HepG2 (cell line): ENCODE measurements around the gene VAV2. TPM values are rescaled to one million over a fixed set of nuclear protein-coding genes. Genes with fewer than 3 reads are reported as not detected.

Experiments
- ATAC-seq: fragments of 200-7000 bp; cut with Tn5 transposase; 3 replicates; pipeline ENCODE4 v1.9.1; 2020; ENCODE audit warnings: mild to moderate bottlenecking, moderate library complexity
- BruUV-seq: library from RNA; stranded (reverse); fragments of 400-500 nt; replicated peaks from 2 replicates; lab custom pipeline; 2021; lab: Mats Ljungman, UMichigan
- CTCF ChIA-PET: fragments of 300-600 bp; formaldehyde crosslinking; extraction: SDS; loops from one replicate; lab custom pipeline; 2021; ENCODE audit warnings: low total read pairs, inconsistent platforms, low intra/inter-chr PET ratio; lab: Yijun Ruan, JAX
- POLR2A ChIA-PET: fragments of 350-600 bp; sonication (Branson Sonifier 250); formaldehyde crosslinking; loops from one replicate; lab custom pipeline; 2020; ENCODE audit warnings: antibody characterized with exemption, inconsistent platforms; lab: Yijun Ruan, JAX
- DNase-seq: peaks from one replicate; pipeline ENCODE4 v3.0.0-alpha.2; 2015; ENCODE audit warnings: low spot score
- FAIRE-seq: peaks from 3 replicates; lab custom pipeline; 2011; peaks lifted over from hg19 to GRCh38; lab: Jason Lieb, UNC
- H2AFZ ChIP-seq: one replicate; pipeline ENCODE4 v1.6.1; 2011; ENCODE audit warnings: low read length, inconsistent platforms
- H3K27ac ChIP-seq: fragments of 300-600 bp; 3 replicates; pipeline ENCODE4 v1.8.0; 2011; ENCODE audit warnings: mixed run types, mild to moderate bottlenecking, mixed read lengths, low read length, inconsistent platforms; ENCODE audit not compliant: insufficient read depth; ENCODE audit errors: extremely low read length
- H3K27me3 ChIP-seq, 2 experiments: fragments of 200-600 bp in 1 of 2; 2 replicates in 1 of 2; 3 replicates in 1 of 2; pipeline versions ENCODE4 v1.6.0 to v1.8.0; 2011; ENCODE audit warnings: low read length in 2 of 2, mild to moderate bottlenecking in 2 of 2, moderate library complexity in 2 of 2, inconsistent platforms in 1 of 2; ENCODE audit not compliant: insufficient read depth in 2 of 2, control insufficient read depth in 1 of 2
- H3K36me3 ChIP-seq, 2 experiments: fragments of 200-600 bp in 1 of 2; replicated peaks in 1 of 2; 2 replicates in 1 of 2; 3 replicates in 1 of 2; pipeline versions ENCODE4 v1.5.1 to v1.8.0; 2011; ENCODE audit warnings: low read length in 2 of 2, inconsistent platforms in 1 of 2; ENCODE audit not compliant: insufficient read depth in 2 of 2, control insufficient read depth in 1 of 2
- H3K4me1 ChIP-seq: 2 replicates; pipeline ENCODE4 v1.5.1; 2012; ENCODE audit warnings: low read length, inconsistent platforms; ENCODE audit not compliant: insufficient read depth
- H3K4me2 ChIP-seq: 2 replicates; pipeline ENCODE4 v1.6.0; 2011; ENCODE audit warnings: low read depth, low read length, inconsistent platforms
- H3K4me3 ChIP-seq, 3 experiments: fragments of 200-600 bp in 1 of 3; sonication (generic), shearing (Covaris generic) in 1 of 3; replicated peaks in 1 of 3; 2 replicates each; pipeline ENCODE4 v1.5.1; 2011 to 2016; ENCODE audit warnings: low read length in 3 of 3, inconsistent platforms in 2 of 3, low read depth in 2 of 3, mild to moderate bottlenecking in 2 of 3, control low read depth in 1 of 3, mixed read lengths in 1 of 3; ENCODE audit not compliant: insufficient read depth in 1 of 3
- H3K79me2 ChIP-seq: one replicate; pipeline ENCODE4 v1.6.1; 2011; ENCODE audit warnings: low read length, inconsistent platforms; ENCODE audit not compliant: insufficient read depth
- H3K9ac ChIP-seq: 2 replicates; pipeline ENCODE4 v1.6.0; 2011; ENCODE audit warnings: mild to moderate bottlenecking, low read depth, low read length, inconsistent platforms; ENCODE audit not compliant: insufficient read depth
- H3K9me3 ChIP-seq: 2 replicates; pipeline ENCODE4 v1.5.1; 2012; ENCODE audit warnings: mild to moderate bottlenecking, low read length
- H4K20me1 ChIP-seq: 2 replicates; pipeline ENCODE4 v1.6.0; 2011; ENCODE audit warnings: inconsistent platforms, mild to moderate bottlenecking, low read length, moderate library complexity; ENCODE audit not compliant: insufficient read depth
- AGO2 ChIP-seq: fragments of 200-400 bp; formaldehyde crosslinking; optimal IDR thresholded peaks from 2 replicates; pipeline ENCODE3; 2017; ENCODE audit warnings: mild to moderate bottlenecking, low read depth, low read length, moderate library complexity
- CSRNP1 ChIP-seq: sonication (generic); formaldehyde crosslinking; IDR thresholded peaks from 2 replicates; pipeline ENCODE4 v1.8.1; 2023; ENCODE audit warnings: mild to moderate bottlenecking, missing genetic modification reagents
- DMAP1 ChIP-seq: IDR thresholded peaks from 2 replicates; pipeline ENCODE4 v1.6.1; 2016
- ESRRA ChIP-seq: sonication (generic); formaldehyde crosslinking; IDR thresholded peaks from 2 replicates; pipeline ENCODE4 v1.5.1; 2020; ENCODE audit warnings: mild to moderate bottlenecking, low read depth, missing genetic modification reagents
- GATAD1 ChIP-seq: IDR thresholded peaks from 2 replicates; pipeline ENCODE4 v1.6.1; 2016; ENCODE audit warnings: missing genetic modification reagents, missing compliant biosample characterization
- HNF4A ChIP-seq: sonication (generic); formaldehyde crosslinking; IDR thresholded peaks from 2 replicates; pipeline ENCODE4 v1.4.0; 2020; ENCODE audit warnings: missing genetic modification reagents
- KLF13 ChIP-seq: sonication (generic); formaldehyde crosslinking; IDR thresholded peaks from 2 replicates; pipeline ENCODE4 v1.4.0; 2020; ENCODE audit warnings: mild to moderate bottlenecking, missing genetic modification reagents
- MATR3 ChIP-seq: sonication (generic); formaldehyde crosslinking; IDR thresholded peaks from 2 replicates; pipeline ENCODE4 v1.4.0; 2020; ENCODE audit warnings: missing genetic modification reagents
- MNT ChIP-seq: fragments of 450-650 bp; IDR thresholded peaks from 2 replicates; pipeline ENCODE4 v1.6.1; 2016
- TGIF2 ChIP-seq: IDR thresholded peaks from 2 replicates; pipeline ENCODE4 v1.6.1; 2016; ENCODE audit warnings: control low read depth, missing compliant biosample characterization
- ZBTB25 ChIP-seq: IDR thresholded peaks from 2 replicates; pipeline ENCODE4 v1.6.1; 2018; ENCODE audit warnings: missing genetic modification reagents
- ZMYM2 ChIP-seq: sonication (generic); formaldehyde crosslinking; IDR thresholded peaks from 2 replicates; pipeline ENCODE4 v1.8.0; 2022; ENCODE audit warnings: mild to moderate bottlenecking, missing genetic modification reagents
- ZNF597 ChIP-seq: sonication (generic); formaldehyde crosslinking; IDR thresholded peaks from 2 replicates; pipeline ENCODE4 v1.5.0; 2020; ENCODE audit warnings: missing genetic modification reagents
- ZSCAN25 ChIP-seq: sonication (generic); formaldehyde crosslinking; IDR thresholded peaks from 2 replicates; pipeline ENCODE4 v1.8.0; 2022; ENCODE audit warnings: mild to moderate bottlenecking, missing genetic modification reagents
- ZSCAN31 ChIP-seq: sonication (generic); formaldehyde crosslinking; IDR thresholded peaks from 2 replicates; pipeline ENCODE4 v1.5.0; 2020; ENCODE audit warnings: low read depth, mild to moderate bottlenecking, missing genetic modification reagents
- WGBS: methylation state at CpG from one replicate; pipeline ENCODE4 v1.1.6; 2017; ENCODE audit warnings: low lambda C conversion rate; 5-methylcytosine and 5-hydroxymethylcytosine counted together
- in situ Hi-C: cut with HindIII; loops from 2 replicates; pipeline ENCODE4 v1.10.0; 2017; ENCODE audit warnings: low pct_unique_long_range_greater_than_20kb; ENCODE audit not compliant: extremely low pct_ligation_motif_present
- intact Hi-C: fragments of 100-400 bp; cut with micrococcal nuclease; formaldehyde crosslinking; loops from one replicate; pipeline ENCODE4 v1.10.0; 2022; ENCODE audit not compliant: unreplicated experiment
- polyA plus RNA-seq, 8 experiments: library from polyadenylated mRNA; depleted of rRNA in 3 of 8; stranded (reverse) in 7 of 8; unstranded in 1 of 8; fragments of >200 nt; fragmentation: Illumina TruSeq in 4 of 8; extraction: Trizol in 4 of 8; gene quantifications; 2 replicates each; pipeline versions ENCODE4 v1.2.1 to v1.2.3, GENCODE V29; 2011 to 2016; ENCODE audit warnings: low read depth in 4 of 8, missing spikeins in 1 of 8, mixed read lengths in 1 of 8; ENCODE audit not compliant: insufficient read depth in 1 of 8
- total RNA-seq, 5 experiments: library from RNA; depleted of rRNA; stranded (reverse); fragments of >200 nt; fragmentation: Illumina TruSeq; extraction: Trizol; gene quantifications; 2 replicates each; pipeline ENCODE4 v1.2.3, GENCODE V29; 2016; ENCODE audit warnings: low read depth in 1 of 5
- TF ChIP-seq, protein P1 (sequence below): sonication (generic); formaldehyde crosslinking; IDR thresholded peaks from 2 replicates; pipeline ENCODE4 v1.8.1; 2023; ENCODE audit warnings: missing genetic modification reagents, inconsistent platforms, borderline replicate concordance

Gene VAV2
- total and polyA plus RNA-seq, 2 of the 13 experiments (the other 11 are each of a cell fraction or from before 2014, with no cell fraction given), result 22.5 to 22.9 TPM

GRCh38 chr9:133992780-133993634, 883 bp upstream of the VAV2 start:
- no peaks in the 10 kb centered on the region for H3K9me3 ChIP-seq
- peak; percentile 77 for DNase-seq
- in situ Hi-C loops, result loop anchor here (5.0 kb wide), 1 partner anchor 206 kb away; no protein-coding TSS in a partner anchor
- H3K9ac ChIP-seq, result peak overlapping the region; percentile 82
- CTCF ChIA-PET, result interaction anchor here (1.2 to 4.0 kb wide), 4 partner anchors 199 to 253 kb away, joined by 3 to 40 read pairs (median 18); no protein-coding TSS in a partner anchor
- 4% methylated on average over 10 of the region's 74 CpGs for WGBS
- POLR2A ChIA-PET, result interaction anchor here (0.8 to 1.6 kb wide), 16 partner anchors 9 to 266 kb away, joined by 3 to 19 read pairs (median 4); partner anchors contain the start of genes BRD3OS and SARDH
- H3K27ac ChIP-seq, result peak overlapping the region; percentile 79
- H3K4me3 ChIP-seq, result peak overlapping the region; percentile 80 to 98 (median 97)
- peak; percentile 55 for ATAC-seq
- H3K4me1 ChIP-seq, result peaks cover 50% of the 10 kb centered on the region
- H4K20me1 ChIP-seq, result peaks cover 26% of the 10 kb centered on the region; the same call in 1 of the 2 replicates
- no peaks in the 10 kb centered on the region for H3K27me3 ChIP-seq
- FAIRE-seq, result no peak
- TSS peak; percentile 61 for BruUV-seq
- H2AFZ ChIP-seq, result no peak overlapping the region
- no peaks in the 10 kb centered on the region; a peak in 1 of 5 replicates for H3K36me3 ChIP-seq
- peak overlapping the region; percentile 96 for H3K4me2 ChIP-seq
- peaks cover 38% of the 10 kb centered on the region for H3K79me2 ChIP-seq
- intact Hi-C loops, result no loop called here
- peak; percentile 46 for TF ChIP-seq DMAP1 (CRISPR knock-in tag)
- TF ChIP-seq ZSCAN31 (CRISPR knock-in tag), result peak; percentile 30; the same call in 1 of the 2 replicates
- TF ChIP-seq ZBTB25, result no peak
- no peak for TF ChIP-seq KLF13 (CRISPR knock-in tag)
- TF ChIP-seq ESRRA (CRISPR knock-in tag), result peak; percentile 40
- peak; percentile 12; the same call in 1 of the 2 replicates for TF ChIP-seq GATAD1 (CRISPR knock-in tag)
- peak; percentile 83 for TF ChIP-seq ZSCAN25 (CRISPR knock-in tag)
- TF ChIP-seq MATR3 (CRISPR knock-in tag), result no peak
- no peak for TF ChIP-seq ZNF597
- TF ChIP-seq HNF4A, result peak; percentile 16; the same call in 1 of the 2 replicates
- peak; percentile 84 for TF ChIP-seq AGO2
- TF ChIP-seq MNT, result no peak; the same call in 1 of the 2 replicates
- TF ChIP-seq, protein P1, sequence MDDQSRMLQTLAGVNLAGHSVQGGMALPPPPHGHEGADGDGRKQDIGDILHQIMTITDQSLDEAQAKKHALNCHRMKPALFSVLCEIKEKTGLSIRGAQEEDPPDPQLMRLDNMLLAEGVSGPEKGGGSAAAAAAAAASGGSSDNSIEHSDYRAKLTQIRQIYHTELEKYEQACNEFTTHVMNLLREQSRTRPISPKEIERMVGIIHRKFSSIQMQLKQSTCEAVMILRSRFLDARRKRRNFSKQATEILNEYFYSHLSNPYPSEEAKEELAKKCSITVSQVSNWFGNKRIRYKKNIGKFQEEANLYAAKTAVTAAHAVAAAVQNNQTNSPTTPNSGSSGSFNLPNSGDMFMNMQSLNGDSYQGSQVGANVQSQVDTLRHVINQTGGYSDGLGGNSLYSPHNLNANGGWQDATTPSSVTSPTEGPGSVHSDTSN (CRISPR knock-in tag), result no peak
- peak; percentile 23; the same call in 1 of the 2 replicates for TF ChIP-seq ZMYM2 (CRISPR knock-in tag)
- peak; percentile 17; the same call in 1 of the 2 replicates for TF ChIP-seq CSRNP1 (CRISPR knock-in tag)
- TF ChIP-seq TGIF2, result peak; percentile 26; the same call in 1 of the 2 replicates
